Activated CD4-positive, alpha-beta memory T cell treated with anti-CD3 and anti-CD28 coated beads for 36 hours (primary cell): Measurements from ENCODE around the gene TAS2R5. TPM values are rescaled to one million over a fixed set of nuclear protein-coding genes. Genes with fewer than 3 reads are reported as not detected.
"Not testable (repeated sequence)": the region's sequence is repeated elsewhere in the genome, so short reads cannot be mapped to it uniquely, and the experiment has no call there.

ENCODE experiments used
- CTCF ChIA-PET: fragments of 350-600 bp; sonication (Branson Sonifier 250); formaldehyde crosslinking; loops from one replicate; lab custom pipeline; 2021; ENCODE audit warnings: antibody characterized with exemption, inconsistent platforms; lab: Charles Lee
- POLR2A ChIA-PET: fragments of 350-600 bp; sonication (Branson Sonifier 250); formaldehyde crosslinking; loops from one replicate; lab custom pipeline; 2021; ENCODE audit warnings: antibody characterized with exemption; lab: Charles Lee
- DNase-seq: peaks from one replicate; pipeline ENCODE4 v3.0.0-alpha.2; 2020
- H3K27ac Mint-ChIP-seq: one replicate; pipeline ENCODE4 v1.8.0; 2021; ENCODE audit warnings: mixed read lengths
- H3K27me3 Mint-ChIP-seq: one replicate; pipeline ENCODE4 v1.8.0; 2021; ENCODE audit warnings: mixed read lengths
- H3K36me3 Mint-ChIP-seq: one replicate; pipeline ENCODE4 v1.8.0; 2021; ENCODE audit warnings: mixed read lengths
- H3K4me1 Mint-ChIP-seq: one replicate; pipeline ENCODE4 v1.8.0; 2021; ENCODE audit warnings: low read depth, mixed read lengths
- H3K4me3 Mint-ChIP-seq: one replicate; pipeline ENCODE4 v1.8.0; 2021; ENCODE audit warnings: mild to moderate bottlenecking, mixed read lengths
- H3K9me3 Mint-ChIP-seq: one replicate; pipeline ENCODE4 v1.8.0; 2021; ENCODE audit warnings: mixed read lengths
- intact Hi-C: fragments of 100-400 bp; cut with micrococcal nuclease; formaldehyde crosslinking; loops from one replicate; pipeline ENCODE4 v1.15.1; 2023
- total RNA-seq, 2 experiments: library from RNA; stranded (reverse); gene quantifications; one replicate each; pipeline ENCODE4 v1.2.3, GENCODE V29; 2021

The TAS2R5 gene
- total RNA-seq, 2 experiments from 2014 or later, result 0.93 to 1.3 TPM

DNA sequence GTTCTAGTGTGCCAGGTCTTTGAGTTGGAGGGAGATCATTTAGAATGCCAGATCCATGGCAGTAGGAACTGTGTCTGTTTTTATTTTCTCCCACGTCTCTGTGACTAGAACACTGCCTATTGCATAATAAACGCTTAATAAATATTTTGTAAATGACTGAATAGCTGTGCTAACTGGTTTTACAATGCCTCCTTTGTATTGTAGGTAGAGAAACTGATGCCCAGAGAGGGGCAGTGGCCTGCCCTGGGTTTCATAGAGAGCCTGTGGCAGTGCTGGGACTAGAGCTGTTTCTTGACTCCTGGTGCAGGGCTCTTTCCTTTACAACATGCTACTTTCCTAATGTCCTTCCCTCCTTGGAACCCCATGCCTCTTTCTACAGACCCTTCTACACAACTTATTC lies 2.5 kb downstream of the TAS2R5 start:
- Mint-ChIP-seq H3K36me3 (peaks cover 24% of the 10 kb centered on the region), H3K27ac (no peak overlapping the region), H3K9me3 (no peaks in the 10 kb centered on the region), H3K27me3 (no peaks in the 10 kb centered on the region), H3K4me1 (no peaks in the 10 kb centered on the region), H3K4me3 (no peak overlapping the region)
- ChIA-PET CTCF (no interaction called here), POLR2A (no interaction called here)
- intact Hi-C loops, result no loop called here
- DNase-seq, result no peak

- no peaks in the 10 kb centered on the region for H3K27me3 Mint-ChIP-seq
- H3K27ac Mint-ChIP-seq, result no peak overlapping the region
- POLR2A ChIA-PET, result no interaction called here
- no peak overlapping the region for H3K4me3 Mint-ChIP-seq
- no peak for DNase-seq
- no peaks in the 10 kb centered on the region for H3K4me1 Mint-ChIP-seq
- H3K36me3 Mint-ChIP-seq, result peaks cover 54% of the 10 kb centered on the region
- intact Hi-C loops, result no loop called here
- H3K9me3 Mint-ChIP-seq, result peaks cover 65% of the 10 kb centered on the region
- CTCF ChIA-PET, result no interaction called here
Measured at GRCh38 chr7:141820067-141820466, 30.1 kb downstream of the TAS2R5 start.

GRCh38 chr7:141822432-141822831 lies 32.4 kb downstream of the TAS2R5 start:
- DNase-seq, H3K4me1 Mint-ChIP-seq, intact Hi-C loops, H3K4me3 Mint-ChIP-seq, H3K27me3 Mint-ChIP-seq, CTCF ChIA-PET, POLR2A ChIA-PET, H3K27ac Mint-ChIP-seq: not testable (repeated sequence)
- peaks cover 58% of the 10 kb centered on the region for H3K9me3 Mint-ChIP-seq
- H3K36me3 Mint-ChIP-seq, result peaks cover 52% of the 10 kb centered on the region

GRCh38 chr7:141837683-141838082 lies 47.7 kb downstream of the TAS2R5 start:
- ChIA-PET POLR2A (no interaction called here), CTCF (no interaction called here)
- Mint-ChIP-seq H3K27ac (no peak overlapping the region), H3K9me3 (no peaks in the 10 kb centered on the region), H3K4me1 (no peaks in the 10 kb centered on the region), H3K36me3 (no peaks in the 10 kb centered on the region), H3K4me3 (no peak overlapping the region), H3K27me3 (no peaks in the 10 kb centered on the region)
- no peak for DNase-seq
- intact Hi-C loops, result no loop called here

DNA sequence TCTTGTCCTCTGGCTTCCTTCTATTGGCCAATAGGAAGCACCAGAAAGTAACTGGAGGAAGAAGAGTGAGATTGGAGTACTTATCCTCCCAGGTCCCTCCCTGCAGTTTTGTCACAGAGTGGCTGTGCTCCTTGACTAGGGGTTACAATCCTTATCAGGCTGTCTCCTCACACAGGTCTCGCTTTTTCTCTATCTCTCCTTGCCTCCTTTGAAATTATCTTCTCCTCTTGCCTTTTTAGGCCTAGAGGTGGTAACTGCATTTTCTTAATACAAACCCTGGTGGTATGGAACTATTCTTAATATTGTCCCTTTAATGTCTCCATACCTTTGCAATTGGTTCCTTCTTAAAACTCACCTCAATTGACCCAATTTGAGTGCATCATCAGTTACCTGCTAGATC lies 48.6 kb downstream of the TAS2R5 start:
- Mint-ChIP-seq H3K4me3 (no peak overlapping the region), H3K27ac (no peak overlapping the region), H3K9me3 (no peaks in the 10 kb centered on the region), H3K27me3 (no peaks in the 10 kb centered on the region), H3K4me1 (no peaks in the 10 kb centered on the region), H3K36me3 (no peaks in the 10 kb centered on the region)
- CTCF ChIA-PET, result no interaction called here
- DNase-seq, result no peak
- intact Hi-C loops, result no loop called here
- POLR2A ChIA-PET, result no interaction called here

- Mint-ChIP-seq H3K4me1 (no peaks in the 10 kb centered on the region), H3K4me3 (no peak overlapping the region), H3K27me3 (no peaks in the 10 kb centered on the region), H3K9me3 (no peaks in the 10 kb centered on the region), H3K27ac (no peak overlapping the region), H3K36me3 (no peaks in the 10 kb centered on the region)
- no peak for DNase-seq
- intact Hi-C loops, result no loop called here
- ChIA-PET POLR2A (no interaction called here), CTCF (no interaction called here)
Measured at GRCh38 chr7:141839256-141839655, 49.2 kb downstream of the TAS2R5 start.

GRCh38 chr7:141840708-141841107 lies 50.7 kb downstream of the TAS2R5 start:
- no peak for DNase-seq
- intact Hi-C loops, result no loop called here
- Mint-ChIP-seq H3K27me3 (no peaks in the 10 kb centered on the region), H3K4me3 (no peak overlapping the region), H3K27ac (no peak overlapping the region), H3K9me3 (no peaks in the 10 kb centered on the region), H3K36me3 (no peaks in the 10 kb centered on the region), H3K4me1 (no peaks in the 10 kb centered on the region)
- CTCF ChIA-PET, result no interaction called here
- POLR2A ChIA-PET, result no interaction called here

Other genes starting within 250 kb of the TAS2R5 start
- 10 to 100 TPM; 50.2 to 57.2 TPM for gene AGK, start 238.8 kb upstream of the TAS2R5 start, total RNA-seq
- 10 to 100 TPM; 27.5 to 28.9 TPM for gene DENND11, start 88.1 kb upstream of the TAS2R5 start, total RNA-seq
- not detected for gene WEE2, start 81.9 kb upstream of the TAS2R5 start, total RNA-seq
- 100 to 1,000 TPM; 207 to 234 TPM for gene SSBP1, start 51.9 kb upstream of the TAS2R5 start, total RNA-seq
- gene TAS2R3, start 26.1 kb upstream of the TAS2R5 start, total RNA-seq, result under 1 TPM; 0.59 to 0.63 TPM
- gene TAS2R4, start 13.5 kb upstream of the TAS2R5 start, total RNA-seq, result under 1 TPM; 0.56 to 0.62 TPM
- not detected for gene PRSS37, start 51.3 kb downstream of the TAS2R5 start, total RNA-seq
- gene OR9A4, start 126.2 kb downstream of the TAS2R5 start, total RNA-seq, result not detected
- not detected for gene CLEC5A, start 156.8 kb downstream of the TAS2R5 start, total RNA-seq
- gene TAS2R38, start 183.6 kb downstream of the TAS2R5 start, total RNA-seq, result not detected
- gene MGAM, start 205.7 kb downstream of the TAS2R5 start, total RNA-seq, result not detected